HS-5 (cell line): Measurements from ENCODE around the gene SYNJ2BP.

Experiments used
- DNase-seq: peaks from one replicate; pipeline ENCODE4 v3.0.0-alpha.2; 2012; ENCODE audit warnings: low read depth

Gene SYNJ2BP

GRCh38 chr14:70391493-70392391, 25.1 kb downstream of the SYNJ2BP start:
- DNase-seq, result no peak

GRCh38 chr14:70382536-70382935, 34.4 kb downstream of the SYNJ2BP start:
- no peak for DNase-seq

GRCh38 chr14:70380824-70381223, 36.1 kb downstream of the SYNJ2BP start:
- DNase-seq, result no peak

- DNase-seq, result no peak
Measured at GRCh38 chr14:70378696-70379095, 38.2 kb downstream of the SYNJ2BP start.
